H1 (cell line): ENCODE data around the gene CORO2B. TPM values are rescaled to one million over a fixed set of nuclear protein-coding genes. Genes with fewer than 3 reads are reported as not detected.

ENCODE experiments used
- CHD7 ChIP-seq: fragments of 300-600 bp; sonication (generic); IDR thresholded peaks from 2 replicates; pipeline ENCODE4 v1.7.1; 2012; ENCODE audit warnings: low read length, moderate library complexity, mild to moderate bottlenecking, inconsistent platforms; ENCODE audit not compliant: insufficient replicate concordance
- FOSL1 ChIP-seq: IDR thresholded peaks from 2 replicates; pipeline ENCODE4 v1.6.1; 2011; ENCODE audit warnings: mild to moderate bottlenecking, low read depth, low read length, moderate library complexity; ENCODE audit not compliant: insufficient read depth
- JUND ChIP-seq: IDR thresholded peaks from 2 replicates; pipeline ENCODE4 v1.6.1; 2011; ENCODE audit warnings: mild to moderate bottlenecking, improper control_type of control experiment, low read length
- KDM5A ChIP-seq: fragments of 200-600 bp; IDR thresholded peaks from 2 replicates; pipeline ENCODE4 v1.7.1; 2012; ENCODE audit warnings: mild to moderate bottlenecking, low read length, inconsistent platforms, mixed read lengths
- RXRA ChIP-seq: IDR thresholded peaks from 2 replicates; pipeline ENCODE4 v1.6.1; 2011; ENCODE audit warnings: low read depth, mild to moderate bottlenecking, low read length, moderate library complexity; ENCODE audit not compliant: insufficient read depth
- SIRT6 ChIP-seq: IDR thresholded peaks from one replicate; pipeline ENCODE4 v1.7.1; 2012; ENCODE audit warnings: low read length, inconsistent platforms
- SP4 ChIP-seq: IDR thresholded peaks from 2 replicates; pipeline ENCODE4 v1.6.1; 2012; ENCODE audit warnings: low read length, inconsistent platforms
- polyA plus RNA-seq, 7 experiments: library from polyadenylated mRNA; depleted of rRNA in 3 of 7; stranded (reverse) in 5 of 7; unstranded in 2 of 7; fragments of >200 nt in 5 of 7; fragments of 200-250 nt in 2 of 7; gene quantifications; 1 replicate in 5 of 7; 2 replicates in 1 of 7; 4 replicates in 1 of 7; pipeline versions ENCODE4 v1.2.1 to v1.2.3, GENCODE V29; 2011 to 2013; ENCODE audit warnings: missing spikeins in 2 of 7, mixed read lengths in 2 of 7
- total RNA-seq: library from RNA; stranded (reverse); fragmentation: NEBNext Ultra II Directional; extraction: Animal tissue kit (Norgen Biotek cat#: 25700); gene quantifications from 2 replicates; pipeline ENCODE4 v1.2.1, GENCODE V29; 2021

Gene CORO2B
- total and polyA plus RNA-seq, 2 of the 8 experiments (the other 6 are each of a cell fraction or from before 2014, with no cell fraction given), result 3.4 to 6.7 TPM

- no peak for TF ChIP-seq CHD7
- no peak for TF ChIP-seq RXRA
- no peak for TF ChIP-seq KDM5A
- no peak for TF ChIP-seq FOSL1
- no peak for TF ChIP-seq SIRT6
- TF ChIP-seq JUND, result no peak
- TF ChIP-seq SP4, result no peak
Observed at GRCh38 chr15:68572921-68573320, 5.9 kb upstream of the CORO2B start (continued).
